HG02938 (cell line): ENCODE measurements around the gene NWD2.
"Not testable (repeated sequence)": the region's sequence is repeated elsewhere in the genome, so short reads cannot be mapped to it uniquely, and the experiment has no call there.

ENCODE experiments used
- ATAC-seq: cut with Tn5 transposase; IDR thresholded peaks from one replicate; pipeline ENCODE4 v1.9.1; 2021; ENCODE audit warnings: mild to moderate bottlenecking, moderate library complexity; ENCODE audit not compliant: unreplicated experiment

The NWD2 gene, protein sequence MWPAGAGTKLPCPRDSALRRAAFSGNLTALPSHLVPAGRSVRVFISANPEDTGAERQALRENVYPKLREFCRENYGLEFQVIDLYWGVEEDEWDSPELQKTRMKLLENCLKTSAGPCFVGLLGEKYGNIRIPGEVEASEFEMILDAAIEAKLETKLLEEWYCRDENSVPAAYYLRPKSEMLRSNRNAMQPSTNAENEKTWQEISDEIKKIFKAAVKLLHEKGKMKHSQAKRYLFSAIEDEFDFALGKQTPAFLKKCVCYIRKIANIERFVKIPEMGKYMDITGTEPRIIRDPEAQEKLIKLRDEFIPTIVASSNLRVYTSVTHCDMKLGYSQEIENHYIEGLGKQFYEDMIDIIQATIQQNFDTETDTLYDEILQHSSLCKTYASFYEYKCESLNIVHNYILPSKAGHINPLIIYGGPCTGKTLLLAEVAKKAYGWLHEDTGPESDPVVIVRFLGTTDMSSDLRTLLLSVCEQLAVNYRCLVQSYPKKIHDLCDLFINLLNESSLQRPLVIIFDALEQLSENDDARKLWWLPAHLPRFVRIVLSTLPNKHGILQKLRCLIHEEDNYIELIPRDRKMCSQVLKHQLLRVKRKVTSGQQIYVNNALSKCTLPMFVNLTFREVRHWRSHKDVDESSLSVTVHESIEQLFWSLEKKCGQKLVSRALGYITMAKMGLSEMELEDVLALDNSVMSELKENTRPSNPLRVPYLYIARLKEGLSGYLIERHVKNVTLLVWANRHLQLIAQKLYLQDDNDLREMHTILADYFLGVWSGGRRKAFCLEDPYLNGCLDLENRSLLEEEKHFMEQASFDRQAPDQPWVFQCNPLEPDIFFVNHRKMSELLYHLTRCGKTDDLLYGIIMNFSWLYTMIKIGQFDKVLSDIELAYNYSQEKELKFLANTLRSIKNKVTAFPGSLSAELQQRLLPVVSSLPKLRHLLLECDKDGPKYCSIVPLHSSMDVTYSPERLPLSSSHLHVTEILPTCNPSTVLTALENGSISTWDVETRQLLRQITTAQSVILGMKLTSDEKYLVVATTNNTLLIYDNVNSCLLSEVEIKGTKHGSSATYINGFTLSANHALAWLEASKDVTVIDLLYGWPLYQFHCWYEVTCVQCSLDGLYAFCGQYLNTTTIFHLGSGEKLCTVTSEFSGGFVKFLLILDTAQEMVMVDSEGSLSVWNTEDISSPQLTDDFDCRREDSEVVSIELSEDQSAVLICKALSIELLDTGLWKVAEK (N-terminal part only)

DNA sequence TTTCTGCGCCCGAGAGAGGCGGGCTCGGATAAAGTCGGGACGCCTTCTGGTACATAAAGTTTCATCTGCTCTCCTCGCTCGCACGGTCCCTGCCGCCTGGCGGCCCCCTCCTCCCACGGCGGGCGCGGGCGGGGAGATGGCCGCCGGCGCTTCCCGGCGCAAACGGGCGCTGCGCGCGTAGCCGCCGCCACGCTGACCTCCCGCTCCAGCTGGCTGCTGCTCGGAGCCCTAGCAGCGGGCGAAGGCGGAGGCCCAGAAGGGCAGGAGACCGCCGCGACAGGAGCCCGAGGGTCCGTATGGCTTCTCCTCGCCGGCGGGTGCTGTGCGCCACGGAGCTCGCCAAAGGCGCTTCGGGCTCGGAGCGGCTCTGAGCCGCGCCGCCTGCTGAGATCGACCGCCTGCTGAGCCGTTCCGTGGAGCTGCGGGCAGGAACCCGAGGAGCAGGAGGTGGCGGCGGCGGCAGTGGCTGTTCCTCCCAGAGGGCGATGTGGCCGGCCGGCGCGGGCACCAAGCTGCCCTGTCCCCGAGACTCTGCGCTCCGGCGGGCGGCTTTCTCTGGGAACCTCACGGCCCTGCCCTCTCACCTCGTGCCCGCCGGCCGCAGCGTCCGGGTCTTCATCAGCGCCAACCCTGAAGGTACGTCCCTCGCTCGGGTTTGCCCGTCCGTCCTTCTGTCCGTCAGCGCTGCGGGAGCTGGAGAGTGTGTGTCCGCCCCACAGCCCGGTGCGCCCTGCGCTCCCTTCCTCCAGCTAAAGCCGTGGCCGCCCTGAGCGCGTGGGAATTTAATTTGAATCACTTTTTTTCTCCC, at the start of gene NWD2:
Gene NWD2 (plus strand): TSS at position 161 of the 808 bp plus-strand sequence. CDS start 325 bp downstream, at position 486.
- no peak for ATAC-seq

DNA sequence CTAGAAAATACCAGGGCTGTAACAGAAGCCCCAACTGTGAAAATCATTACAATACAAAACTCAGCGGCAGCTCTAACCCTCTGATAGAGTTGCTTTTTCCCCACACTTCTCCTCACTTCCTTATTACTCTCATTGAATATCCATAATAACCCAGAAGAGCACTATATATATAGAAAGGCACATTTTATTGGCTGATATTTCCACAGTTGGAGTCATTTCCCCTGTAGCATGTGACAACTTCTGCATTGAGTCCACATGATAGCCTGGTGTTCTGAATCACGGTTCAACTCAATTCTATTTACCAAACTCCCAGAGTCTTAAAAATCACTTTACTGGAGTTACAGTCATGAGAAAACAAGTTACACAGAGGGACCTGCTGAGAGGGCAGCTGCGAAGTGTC, 46.6 kb upstream of the NWD2 start:
- ATAC-seq = no peak

DNA sequence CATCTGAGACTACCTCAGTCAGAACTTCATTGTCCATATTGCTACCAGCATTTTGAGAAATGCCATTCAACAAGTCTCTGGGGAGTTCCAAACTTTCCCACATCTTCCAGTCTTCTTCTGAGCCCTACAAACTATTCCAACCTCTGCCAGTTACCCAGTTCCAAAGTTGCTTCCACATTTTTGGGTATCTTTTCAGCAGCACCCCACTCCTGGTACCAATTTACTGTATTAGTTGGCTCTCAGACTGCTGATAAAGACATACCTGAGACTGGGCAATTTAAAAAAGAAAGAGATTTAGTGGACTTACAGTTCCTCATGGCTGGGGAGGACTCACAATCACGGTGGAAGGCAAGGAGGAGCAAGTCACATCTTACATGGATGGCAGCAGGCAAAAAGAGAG, 39.8 kb upstream of the NWD2 start:
- ATAC-seq = not testable (repeated sequence)

DNA sequence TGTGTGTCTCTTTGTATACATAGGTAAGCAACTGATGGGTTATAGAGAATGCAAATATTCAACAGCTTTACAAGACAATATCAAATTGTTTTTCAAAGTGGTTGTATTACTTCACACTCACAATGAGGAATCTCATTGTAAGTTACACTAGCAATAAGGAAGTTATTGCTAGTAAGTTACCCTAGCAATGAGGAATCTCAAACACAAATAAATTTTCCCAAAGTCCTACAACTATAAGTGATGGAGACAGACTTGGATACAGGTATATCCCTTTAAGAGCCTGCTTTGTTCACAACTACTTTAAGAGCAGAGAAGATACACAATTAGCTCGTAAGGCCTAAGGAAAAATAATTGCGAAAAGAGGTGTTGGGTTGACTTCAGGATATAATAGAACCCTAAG, 28.3 kb upstream of the NWD2 start:
- ATAC-seq = no peak

DNA sequence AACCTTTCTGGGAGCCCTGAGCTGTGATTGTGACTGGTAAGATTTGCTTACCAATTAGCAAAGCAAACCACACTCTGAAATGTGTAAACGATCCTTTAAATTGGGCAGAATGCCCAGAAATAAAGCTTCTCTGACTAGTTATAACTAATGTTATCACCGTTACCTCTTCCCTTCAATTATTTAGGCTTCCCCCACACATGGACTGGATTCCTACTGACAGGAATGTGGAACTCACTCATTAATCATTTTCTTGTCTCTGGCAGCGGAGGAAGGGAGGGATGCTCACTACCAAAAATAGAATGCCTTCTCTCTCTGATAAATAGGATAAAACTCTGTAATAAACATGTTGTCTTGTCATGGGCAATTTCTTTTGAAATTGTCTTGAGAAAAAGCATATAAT, 25.3 kb upstream of the NWD2 start:
- ATAC-seq = no peak

DNA sequence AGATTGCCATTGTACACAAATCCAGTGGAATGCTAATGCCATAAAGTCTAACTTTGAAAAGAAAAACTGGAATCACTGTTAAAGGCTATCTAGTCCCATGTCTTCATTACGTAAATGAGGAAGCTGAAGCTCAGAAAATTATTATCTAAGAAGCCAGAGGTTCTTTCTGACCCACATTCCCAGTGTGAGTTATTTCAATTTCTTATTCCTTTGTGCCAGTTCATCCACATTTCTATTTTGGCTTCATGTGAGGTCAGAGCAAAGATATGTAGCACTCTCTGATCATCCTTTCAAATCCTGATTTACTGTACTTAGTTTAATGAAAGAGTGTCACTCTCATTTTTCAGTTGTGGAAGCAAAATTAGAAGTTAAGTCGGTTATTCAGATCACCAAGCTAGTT, 24.6 kb upstream of the NWD2 start:
- no peak for ATAC-seq

DNA sequence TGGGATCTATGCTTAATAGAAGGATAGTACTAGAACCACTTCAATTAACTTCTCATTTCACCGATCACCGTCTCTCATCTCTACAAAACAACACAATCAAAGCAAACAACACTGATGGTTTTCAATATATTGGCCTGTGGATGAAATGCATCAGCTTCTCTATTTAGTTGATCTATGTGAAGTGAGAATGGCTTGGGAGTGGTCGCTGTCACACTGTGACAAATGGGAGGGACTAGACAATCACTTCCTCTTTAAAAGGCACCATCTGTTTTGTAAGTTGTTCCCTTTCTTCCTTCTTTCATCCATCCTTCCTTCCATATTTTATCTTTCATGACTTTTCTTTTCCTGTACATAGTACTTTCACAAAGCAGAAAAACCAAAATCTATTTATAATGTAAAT, 23.9 kb upstream of the NWD2 start:
- no peak for ATAC-seq

DNA sequence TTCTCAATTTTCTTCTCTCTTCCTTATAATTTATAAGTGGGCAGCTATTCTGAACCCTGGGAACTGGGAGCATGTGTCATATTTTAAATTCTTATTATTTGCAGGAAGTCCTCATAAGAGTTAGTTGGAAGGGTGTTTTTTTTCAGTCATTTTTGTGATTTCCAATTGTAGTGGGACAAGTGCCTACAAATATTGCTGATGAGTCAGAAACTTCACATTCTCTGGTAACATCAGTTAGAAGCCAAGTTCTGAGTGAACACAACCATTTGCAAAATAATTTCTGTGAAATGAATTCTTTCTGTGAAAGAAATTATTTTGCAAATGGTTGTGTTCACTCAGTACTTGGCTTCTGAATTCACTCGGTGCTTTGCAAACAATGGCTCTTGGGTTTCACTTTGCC, 20.8 kb upstream of the NWD2 start:
- ATAC-seq = no peak

DNA sequence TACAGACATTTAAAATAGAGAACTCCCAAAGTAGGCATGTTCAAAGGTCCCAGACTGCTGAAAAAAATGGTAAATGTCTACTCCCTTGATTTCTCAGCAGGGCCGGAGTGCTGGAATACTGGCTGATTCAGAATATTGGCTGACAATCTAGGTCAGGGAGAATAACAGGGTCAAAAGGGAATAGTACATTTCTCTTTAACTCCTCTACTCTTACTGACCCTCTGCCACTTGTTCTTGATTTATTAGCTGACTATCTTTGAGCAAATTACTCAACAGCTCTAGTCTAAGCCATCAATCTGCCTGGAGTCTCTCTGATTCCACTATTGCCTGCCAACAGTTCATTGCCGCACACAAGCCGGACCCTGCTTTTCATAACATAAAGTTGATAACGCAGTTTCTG, 19.7 kb upstream of the NWD2 start:
- ATAC-seq = no peak

DNA sequence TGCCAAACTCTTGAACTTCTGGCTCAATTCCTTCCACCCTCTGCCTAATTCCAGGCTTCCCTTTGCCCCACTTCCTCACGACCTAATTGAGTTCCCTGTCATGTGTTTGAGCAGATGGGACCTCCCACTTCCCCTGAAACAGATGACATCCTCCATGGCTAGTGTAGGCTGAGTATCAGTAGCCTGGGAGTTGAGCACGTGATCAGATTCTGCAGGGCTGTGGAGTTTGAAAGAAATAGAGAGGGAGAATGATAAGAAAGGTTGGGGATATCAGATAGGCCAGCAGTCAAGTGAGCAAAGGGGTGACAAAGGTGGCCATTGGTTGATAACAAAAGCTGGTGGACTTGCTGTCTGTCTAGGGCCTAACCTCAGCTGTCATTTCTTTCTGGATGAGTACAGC, 18.8 kb upstream of the NWD2 start:
- no peak for ATAC-seq

DNA sequence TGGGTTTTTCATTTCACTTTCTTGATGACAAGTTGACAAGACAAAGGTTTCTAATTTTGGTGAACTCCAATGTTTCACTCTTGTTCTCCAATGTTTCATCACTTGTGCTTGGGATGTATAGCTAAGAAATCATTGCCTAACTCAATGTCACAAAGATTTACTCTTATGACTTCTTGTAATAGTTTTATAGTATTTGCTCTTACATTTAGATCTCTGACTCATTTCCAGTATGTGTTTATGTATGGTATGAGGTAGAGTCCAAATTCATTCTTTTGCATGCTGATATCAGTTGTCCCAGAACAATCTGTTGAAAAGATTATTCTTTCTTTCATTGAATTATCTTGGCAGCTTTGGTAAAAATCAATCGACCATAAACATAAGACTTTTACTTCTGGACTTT, 12.2 kb upstream of the NWD2 start:
- ATAC-seq = no peak

DNA sequence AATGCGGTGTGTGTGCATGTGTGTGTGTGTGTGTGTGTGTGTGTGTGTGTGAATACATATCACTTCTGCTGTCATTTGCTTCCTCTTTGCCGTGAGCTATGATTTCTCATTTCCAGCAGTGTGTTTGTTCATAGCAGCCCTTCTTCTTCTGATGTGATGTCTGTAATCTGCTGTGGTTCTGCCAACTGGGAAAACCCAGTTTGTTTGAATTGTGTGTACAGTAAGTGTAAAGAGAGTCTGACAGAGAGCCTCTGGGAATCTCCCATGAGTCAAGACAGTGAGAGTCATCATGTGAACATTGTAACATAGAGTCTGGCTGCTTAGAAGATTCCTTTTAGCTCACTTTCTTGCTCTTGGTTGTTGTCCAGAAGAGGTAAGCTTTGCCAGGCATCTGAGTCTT, 8.4 kb upstream of the NWD2 start:
- ATAC-seq = no peak

DNA sequence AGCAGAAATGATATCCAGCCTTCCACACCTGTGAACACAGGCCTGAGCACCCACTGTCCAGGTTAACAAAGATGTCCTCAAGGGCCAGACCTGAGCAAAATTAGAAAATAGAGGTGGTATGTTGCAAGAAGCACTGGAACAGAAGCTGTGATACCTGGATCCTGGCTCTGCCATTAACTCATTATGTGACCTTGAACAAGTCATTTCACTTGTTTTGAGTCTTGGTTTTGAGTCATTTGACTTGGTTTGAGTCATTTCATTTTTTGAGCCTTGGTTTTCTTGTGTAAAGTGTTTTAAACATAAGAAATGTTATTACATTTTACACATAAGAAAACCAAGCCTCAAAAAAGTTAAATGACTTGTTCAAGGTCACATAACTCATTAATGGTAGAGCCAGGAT, 2.9 kb upstream of the NWD2 start:
- no peak for ATAC-seq

DNA sequence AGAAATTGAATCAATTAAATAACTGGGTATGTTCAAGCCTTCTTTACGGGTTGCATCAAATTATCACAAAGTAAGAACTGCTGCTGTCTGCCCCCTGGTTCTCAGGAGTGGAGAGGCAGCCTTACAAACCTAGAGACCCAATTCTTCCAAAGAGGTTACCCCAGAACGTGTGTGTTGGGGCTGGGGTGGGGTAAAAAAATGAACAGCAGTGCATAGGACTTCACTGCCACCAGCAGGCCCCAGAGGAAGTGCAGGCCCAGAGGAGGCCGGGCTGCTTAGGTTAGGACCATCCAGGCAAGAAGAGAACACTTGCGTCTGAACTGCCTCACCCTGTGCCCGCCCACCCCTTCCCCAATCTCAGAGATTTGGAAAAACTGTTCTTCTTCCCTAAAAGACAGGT, 1.5 kb upstream of the NWD2 start:
- no peak for ATAC-seq

DNA sequence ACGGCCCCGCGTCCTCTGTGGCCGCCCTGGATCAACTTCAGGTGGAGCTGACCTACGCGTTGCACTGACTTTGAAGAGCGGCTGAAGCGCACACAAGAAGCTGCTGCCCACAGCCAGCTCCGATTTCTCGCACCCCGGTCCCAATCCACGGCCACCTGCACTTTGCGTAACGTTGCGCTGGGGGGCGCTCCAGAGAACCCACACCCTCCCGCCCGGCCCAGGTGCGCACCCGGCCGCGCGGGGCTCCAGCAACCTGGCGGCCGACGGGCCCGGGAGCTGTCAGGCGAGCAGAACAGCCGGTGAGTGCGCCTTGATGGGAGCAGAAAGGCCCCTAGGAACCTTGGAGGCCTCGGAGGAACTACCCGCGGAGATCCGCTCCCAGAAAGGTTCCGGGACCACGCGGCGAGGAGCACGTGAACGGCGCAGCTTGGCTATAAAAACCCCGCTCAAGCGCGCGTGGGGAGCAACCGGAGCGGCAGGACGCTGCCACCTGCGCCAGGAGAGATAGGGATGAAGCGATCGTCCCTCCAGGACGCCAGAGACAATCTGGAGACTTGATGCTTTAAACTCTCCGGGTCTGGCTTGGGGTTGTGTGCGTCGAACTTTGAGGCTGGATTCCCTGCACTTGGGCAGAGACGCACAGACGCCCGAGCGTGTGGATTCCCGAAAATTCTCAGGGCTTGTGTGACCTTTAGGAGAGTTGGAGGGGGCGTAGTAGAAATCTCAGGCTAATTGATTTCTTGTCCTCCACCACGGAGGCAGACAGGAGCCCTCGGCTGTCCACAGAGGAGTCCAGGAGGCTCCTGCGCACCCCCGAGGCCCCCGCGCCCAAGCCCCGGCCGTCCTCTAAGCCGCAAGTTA, 591 bp upstream of the NWD2 start:
- no peak for ATAC-seq

DNA sequence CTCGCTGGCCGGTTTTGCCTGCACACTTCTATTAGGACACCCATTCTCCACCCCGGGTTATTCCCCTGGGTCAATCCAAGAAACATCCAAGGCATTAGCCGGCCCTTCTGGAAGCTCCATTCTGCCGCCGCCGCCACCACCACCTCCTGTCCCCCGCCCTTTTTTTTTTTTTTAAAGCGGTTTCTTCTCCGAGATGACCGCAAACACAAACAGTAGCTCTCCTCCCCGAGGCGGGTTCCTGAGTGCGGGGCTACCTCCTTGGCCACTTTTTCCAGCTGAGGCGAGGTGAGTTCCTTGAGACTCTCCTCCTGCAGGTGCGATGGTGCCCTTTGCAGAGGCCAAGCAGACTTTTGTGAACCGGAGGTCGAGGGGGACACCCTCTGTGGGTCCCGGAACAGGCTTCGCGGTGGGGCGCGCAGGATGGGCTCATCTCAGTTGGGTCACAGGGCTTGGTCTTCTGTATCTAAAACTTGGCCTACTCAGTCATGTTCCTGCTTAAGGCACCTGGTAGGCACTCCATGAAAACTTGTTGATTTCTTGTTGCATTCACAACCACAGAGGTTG, 930 bp downstream of the NWD2 start:
- no peak for ATAC-seq

DNA sequence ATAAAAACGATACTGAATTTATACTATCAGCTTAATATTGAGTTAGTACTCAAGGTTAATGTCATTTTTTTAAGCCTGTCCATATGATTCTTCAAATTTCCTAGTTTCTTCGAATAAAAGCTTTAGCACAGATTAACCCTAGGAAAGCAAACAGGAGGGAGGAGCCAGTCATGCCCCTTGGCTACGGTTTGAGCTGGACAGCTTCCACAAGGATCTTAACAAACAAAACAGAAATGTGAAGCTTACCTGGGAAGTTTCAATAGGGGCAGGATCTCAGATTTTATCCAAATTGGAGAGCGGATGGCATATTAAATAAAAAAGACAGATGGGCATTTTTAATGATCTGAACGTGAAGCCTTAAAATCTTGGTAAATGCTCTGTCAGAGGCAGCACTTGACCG, 2.3 kb downstream of the NWD2 start:
- ATAC-seq = no peak

DNA sequence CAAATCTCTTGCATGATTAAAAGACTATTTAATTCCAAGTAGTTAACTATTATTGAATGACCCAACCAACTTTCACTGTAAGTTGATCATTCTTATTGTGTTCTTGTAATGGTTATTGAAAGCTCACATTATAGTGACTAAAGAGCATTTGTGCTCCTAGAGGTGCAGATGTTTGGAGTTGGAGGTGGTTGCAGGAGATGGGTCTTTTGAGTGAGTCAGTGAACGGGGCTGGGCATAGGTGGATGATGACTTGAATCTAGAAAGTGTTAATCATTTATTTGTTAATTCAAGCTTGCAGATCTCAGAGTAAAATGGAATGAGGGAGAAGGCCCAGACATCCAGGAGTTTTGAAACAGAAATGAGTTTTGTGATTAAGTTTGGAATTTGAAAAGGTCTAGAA, 13.7 kb downstream of the NWD2 start:
- no peak for ATAC-seq

DNA sequence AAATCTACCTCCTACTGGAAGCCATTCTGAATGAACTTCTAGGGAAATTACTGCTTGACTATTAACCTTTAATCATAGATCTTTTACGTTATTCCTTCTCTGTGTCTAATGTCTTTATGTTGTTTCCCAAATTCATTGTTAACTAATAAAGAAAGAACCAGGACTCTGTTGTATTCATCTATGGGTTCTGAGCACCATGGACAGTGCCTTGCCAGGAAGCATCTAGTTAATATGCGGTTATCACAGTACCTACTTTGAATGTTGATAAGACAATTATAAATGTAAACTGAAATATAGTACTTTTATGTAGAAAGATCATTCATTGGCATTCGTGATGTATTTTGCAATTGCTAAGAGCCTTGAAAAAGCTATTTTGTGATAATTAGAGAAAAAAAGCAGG, 23.8 kb downstream of the NWD2 start:
- no peak for ATAC-seq
